Stomach smooth muscle (tissue), 2 donors: ENCODE data around the gene LMTK3.

Source experiments
- H3K27ac ChIP-seq: one replicate; pipeline ENCODE4 v1.7.0; 2013; ENCODE audit warnings: mild to moderate bottlenecking, low read length, inconsistent platforms
- H3K27me3 ChIP-seq, 2 donors: one replicate each; pipeline ENCODE4 v1.7.0; 2013; ENCODE audit warnings: low read length in 2 of 2; ENCODE audit not compliant: insufficient read depth in 2 of 2, control insufficient read depth in 1 of 2
- H3K36me3 ChIP-seq, 2 donors: one replicate each; pipeline ENCODE4 v1.7.0; 2013; ENCODE audit warnings: low read length in 2 of 2; ENCODE audit not compliant: control insufficient read depth in 2 of 2, insufficient read depth in 2 of 2
- H3K4me1 ChIP-seq: one replicate; pipeline ENCODE4 v1.7.0; 2013; ENCODE audit warnings: low read length; ENCODE audit not compliant: control insufficient read depth, insufficient read depth
- H3K4me3 ChIP-seq, 2 donors: one replicate each; pipeline ENCODE4 v1.7.0; 2013; ENCODE audit warnings: low read length in 2 of 2
- H3K9ac ChIP-seq, 2 donors: one replicate each; pipeline ENCODE4 v1.7.0; 2013; ENCODE audit warnings: low read length in 2 of 2, mild to moderate bottlenecking in 1 of 2
- H3K9me3 ChIP-seq, 2 donors: one replicate each; pipeline ENCODE4 v1.7.0; 2013; ENCODE audit warnings: low read length in 2 of 2; ENCODE audit not compliant: control insufficient read depth in 2 of 2
- donor health status: healthy.
- donor health status: Pancreatic carcinoma.

The LMTK3 gene

GRCh38 chr19:48514123-48514458, 2.5 kb upstream of the LMTK3 start:
- H3K27me3 ChIP-seq = peaks cover 25 to 33% of the 10 kb centered on the region in 2 donors
- H3K4me3 ChIP-seq = peak overlapping the region in 1 of 2 donors; percentile 63
- H3K9ac ChIP-seq = no peak overlapping the region
- no peaks in the 10 kb centered on the region for H3K36me3 ChIP-seq
- H3K27ac ChIP-seq = no peak overlapping the region
- H3K4me1 ChIP-seq = peaks cover 14% of the 10 kb centered on the region
- H3K9me3 ChIP-seq = no peaks in the 10 kb centered on the region

- Histone ChIP-seq H3K27ac (no peak overlapping the region), H3K36me3 (no peaks in the 10 kb centered on the region), H3K27me3 (peaks cover 25 to 33% of the 10 kb centered on the region in 2 donors), H3K9ac (no peak overlapping the region), H3K9me3 (no peaks in the 10 kb centered on the region), H3K4me3 (peak overlapping the region; percentile 63 to 72), H3K4me1 (peaks cover 14% of the 10 kb centered on the region)
These were observed 1.9 kb upstream of the LMTK3 start for GRCh38 chr19:48513289-48514122.

- no peaks in the 10 kb centered on the region for H3K36me3 ChIP-seq
- no peak overlapping the region for H3K27ac ChIP-seq
- peaks cover 14% of the 10 kb centered on the region for H3K4me1 ChIP-seq
- H3K9me3 ChIP-seq = no peaks in the 10 kb centered on the region
- H3K27me3 ChIP-seq = peaks cover 25 to 33% of the 10 kb centered on the region in 2 donors
- no peak overlapping the region for H3K4me3 ChIP-seq
- H3K9ac ChIP-seq = no peak overlapping the region
These were observed 1.1 kb upstream of the LMTK3 start for GRCh38 chr19:48512504-48513288.

- H3K4me1 ChIP-seq = peaks cover 14% of the 10 kb centered on the region
- no peak overlapping the region for H3K4me3 ChIP-seq
- H3K9ac ChIP-seq = no peak overlapping the region
- no peaks in the 10 kb centered on the region for H3K36me3 ChIP-seq
- H3K9me3 ChIP-seq = no peaks in the 10 kb centered on the region
- H3K27me3 ChIP-seq = peaks cover 25 to 33% of the 10 kb centered on the region in 2 donors
- H3K27ac ChIP-seq = no peak overlapping the region
These were observed 309 bp downstream of the LMTK3 start for GRCh38 chr19:48511321-48511731.

- no peak overlapping the region for H3K27ac ChIP-seq
- no peaks in the 10 kb centered on the region for H3K9me3 ChIP-seq
- H3K4me1 ChIP-seq = peaks cover 14% of the 10 kb centered on the region
- peaks cover 25 to 33% of the 10 kb centered on the region in 2 donors for H3K27me3 ChIP-seq
- H3K36me3 ChIP-seq = no peaks in the 10 kb centered on the region
- H3K4me3 ChIP-seq = peak overlapping the region in 1 of 2 donors; percentile 51
- H3K9ac ChIP-seq = no peak overlapping the region
These were observed 990 bp downstream of the LMTK3 start for GRCh38 chr19:48510421-48511268.

- H3K9me3 ChIP-seq = no peaks in the 10 kb centered on the region
- no peak overlapping the region for H3K4me3 ChIP-seq
- H3K9ac ChIP-seq = no peak overlapping the region
- peaks cover 14% of the 10 kb centered on the region for H3K4me1 ChIP-seq
- no peak overlapping the region for H3K27ac ChIP-seq
- peaks cover 25 to 33% of the 10 kb centered on the region in 2 donors for H3K27me3 ChIP-seq
- H3K36me3 ChIP-seq = no peaks in the 10 kb centered on the region
These were observed 2.0 kb downstream of the LMTK3 start for GRCh38 chr19:48509467-48510194.

- Histone ChIP-seq H3K9ac (no peak overlapping the region), H3K4me1 (peaks cover 14% of the 10 kb centered on the region), H3K36me3 (no peaks in the 10 kb centered on the region), H3K9me3 (no peaks in the 10 kb centered on the region), H3K27ac (no peak overlapping the region), H3K4me3 (no peak overlapping the region), H3K27me3 (peaks cover 25 to 30% of the 10 kb centered on the region in 2 donors)
These were observed 2.8 kb downstream of the LMTK3 start for GRCh38 chr19:48508729-48509411.

- H3K36me3 ChIP-seq = no peaks in the 10 kb centered on the region
- H3K27me3 ChIP-seq = peaks cover 20 to 22% of the 10 kb centered on the region in 2 donors
- H3K9me3 ChIP-seq = no peaks in the 10 kb centered on the region
- H3K9ac ChIP-seq = no peak overlapping the region
- peaks cover 8% of the 10 kb centered on the region for H3K4me1 ChIP-seq
- no peak overlapping the region for H3K27ac ChIP-seq
- H3K4me3 ChIP-seq = no peak overlapping the region
These were observed 3.7 kb downstream of the LMTK3 start for GRCh38 chr19:48507911-48508439.

GRCh38 chr19:48506138-48506733, 5.4 kb downstream of the LMTK3 start:
- H3K36me3 ChIP-seq = no peaks in the 10 kb centered on the region
- no peak overlapping the region for H3K9ac ChIP-seq
- no peak overlapping the region for H3K27ac ChIP-seq

More at GRCh38 chr19:48506138-48506733, 5.4 kb downstream of the LMTK3 start:
- Histone ChIP-seq H3K27me3 (peaks cover 18 to 19% of the 10 kb centered on the region in 2 donors), H3K9me3 (no peaks in the 10 kb centered on the region), H3K4me1 (peaks cover 13% of the 10 kb centered on the region), H3K4me3 (no peak overlapping the region)
